ENCODE data around the gene PTPN3.
"Not testable (repeated sequence)": the region's sequence is repeated elsewhere in the genome, so short reads cannot be mapped to it uniquely, and the experiment has no call there.

The PTPN3 gene, protein sequence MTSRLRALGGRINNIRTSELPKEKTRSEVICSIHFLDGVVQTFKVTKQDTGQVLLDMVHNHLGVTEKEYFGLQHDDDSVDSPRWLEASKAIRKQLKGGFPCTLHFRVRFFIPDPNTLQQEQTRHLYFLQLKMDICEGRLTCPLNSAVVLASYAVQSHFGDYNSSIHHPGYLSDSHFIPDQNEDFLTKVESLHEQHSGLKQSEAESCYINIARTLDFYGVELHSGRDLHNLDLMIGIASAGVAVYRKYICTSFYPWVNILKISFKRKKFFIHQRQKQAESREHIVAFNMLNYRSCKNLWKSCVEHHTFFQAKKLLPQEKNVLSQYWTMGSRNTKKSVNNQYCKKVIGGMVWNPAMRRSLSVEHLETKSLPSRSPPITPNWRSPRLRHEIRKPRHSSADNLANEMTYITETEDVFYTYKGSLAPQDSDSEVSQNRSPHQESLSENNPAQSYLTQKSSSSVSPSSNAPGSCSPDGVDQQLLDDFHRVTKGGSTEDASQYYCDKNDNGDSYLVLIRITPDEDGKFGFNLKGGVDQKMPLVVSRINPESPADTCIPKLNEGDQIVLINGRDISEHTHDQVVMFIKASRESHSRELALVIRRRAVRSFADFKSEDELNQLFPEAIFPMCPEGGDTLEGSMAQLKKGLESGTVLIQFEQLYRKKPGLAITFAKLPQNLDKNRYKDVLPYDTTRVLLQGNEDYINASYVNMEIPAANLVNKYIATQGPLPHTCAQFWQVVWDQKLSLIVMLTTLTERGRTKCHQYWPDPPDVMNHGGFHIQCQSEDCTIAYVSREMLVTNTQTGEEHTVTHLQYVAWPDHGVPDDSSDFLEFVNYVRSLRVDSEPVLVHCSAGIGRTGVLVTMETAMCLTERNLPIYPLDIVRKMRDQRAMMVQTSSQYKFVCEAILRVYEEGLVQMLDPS

DNA sequence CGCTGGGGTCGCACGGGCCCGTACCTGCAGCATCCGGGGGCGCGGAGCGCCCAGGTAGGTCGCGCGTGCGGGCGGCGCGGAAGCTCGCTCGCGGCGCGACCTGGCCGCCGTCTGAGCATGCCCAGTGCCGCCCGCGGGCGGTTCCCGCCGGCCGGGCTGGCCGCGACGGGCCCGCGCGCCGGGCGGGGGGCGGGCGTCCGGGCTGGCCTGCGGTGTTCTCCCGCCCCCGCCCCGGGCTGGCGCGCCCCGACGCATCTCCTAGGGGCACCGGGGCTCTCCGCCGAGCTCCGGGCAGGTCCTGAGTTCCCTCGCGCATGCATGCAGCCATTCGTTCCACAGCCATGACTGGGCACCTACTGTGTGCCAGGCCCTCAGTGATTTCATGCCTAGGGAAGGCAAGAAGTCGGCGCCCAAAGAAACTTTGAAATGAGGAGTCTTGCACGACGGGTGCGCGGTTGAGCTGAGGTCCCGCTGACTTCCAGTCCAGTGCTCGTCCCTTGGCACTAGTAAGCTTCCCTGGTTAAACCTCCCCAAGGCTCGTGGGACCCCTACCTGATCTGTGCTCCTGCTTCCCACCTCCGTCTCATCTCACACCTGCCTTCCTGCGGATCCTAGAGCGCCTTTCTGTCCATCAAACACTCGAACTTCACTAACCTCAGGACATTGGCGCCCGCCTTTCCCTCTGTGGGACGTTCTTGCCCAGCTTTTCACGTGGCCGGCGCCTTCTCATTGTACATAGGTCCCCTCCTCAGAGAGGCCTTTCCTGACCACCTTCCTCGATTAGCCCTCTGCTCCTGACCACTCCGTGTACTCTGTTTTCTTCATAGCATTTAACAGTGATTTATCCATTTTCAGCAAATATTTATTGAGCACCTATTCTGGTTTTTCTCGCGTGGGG is at the start of gene PTPN3:
Gene PTPN3, minus strand, starts transcription at position 113 of the 898 bp plus-strand sequence. CDS start 34,873 bp downstream, outside the sequence.
- FAIRE-seq (no peak), DNase-seq (ENCODE audit: extremely low spot score, insufficient read length, low read depth) (no peak)

DNA sequence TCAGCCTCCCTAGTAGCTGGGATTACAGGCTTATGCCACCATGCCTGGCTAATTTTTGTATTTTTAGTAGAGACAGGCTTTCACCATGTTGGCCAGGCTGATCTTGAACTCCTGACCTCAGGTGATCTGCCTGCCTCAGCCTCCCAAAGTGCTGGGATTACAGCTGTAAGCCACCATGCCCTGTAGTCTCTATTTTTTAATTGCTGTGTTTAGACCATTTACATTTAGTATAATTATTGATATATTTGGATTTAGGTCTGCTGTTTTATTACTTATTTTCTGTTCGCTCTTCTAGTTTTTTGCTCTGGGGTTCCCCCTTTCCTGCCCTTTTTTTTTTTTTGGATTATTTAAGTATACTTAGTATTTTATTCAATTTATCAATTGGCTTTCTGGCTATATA is 46.8 kb upstream of the PTPN3 start:
- not testable (repeated sequence) for DNase-seq (ENCODE audit: extremely low spot score, insufficient read length, low read depth); FAIRE-seq

DNA sequence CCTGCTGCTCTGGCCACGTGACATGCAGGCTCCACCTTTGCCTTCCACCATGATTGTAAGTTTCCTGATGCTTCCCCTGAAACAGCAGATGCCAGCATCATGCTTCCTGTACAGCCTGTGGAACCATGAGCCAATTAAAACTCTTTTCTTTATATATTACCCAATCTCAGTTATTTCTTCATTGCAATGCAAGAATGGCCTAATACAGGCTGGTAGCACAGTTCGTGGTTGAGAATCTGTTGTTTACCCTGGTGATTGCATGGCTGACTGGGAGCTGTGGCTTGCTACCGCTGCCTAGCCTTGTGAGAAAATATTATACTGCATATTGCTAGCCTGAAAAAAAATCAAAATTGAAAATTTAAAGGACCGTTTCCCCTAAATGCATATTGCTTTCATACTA is 44.8 kb upstream of the PTPN3 start:
- no peak for DNase-seq (ENCODE audit: extremely low spot score, insufficient read length, low read depth)
- no peak for FAIRE-seq

DNA sequence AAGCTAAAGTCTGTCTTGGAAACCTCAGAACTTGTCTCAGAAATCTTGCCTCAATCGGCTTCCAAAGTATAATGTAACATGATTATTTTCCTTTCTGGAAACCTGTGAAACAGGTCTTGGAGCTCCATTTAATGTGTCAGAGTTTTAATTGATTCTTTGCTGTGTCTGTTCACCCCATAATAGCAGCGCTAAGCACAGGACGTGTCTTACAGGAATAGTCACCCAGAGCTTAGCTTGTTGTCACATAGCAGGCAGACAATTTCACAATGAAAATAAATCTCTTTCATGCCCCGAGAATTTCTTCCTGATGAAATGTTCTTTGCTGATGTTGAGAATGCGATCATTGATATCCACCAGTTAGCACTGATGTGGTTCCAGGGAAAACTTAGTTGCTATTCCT is 40.2 kb upstream of the PTPN3 start:
- no peak for DNase-seq (ENCODE audit: extremely low spot score, insufficient read length, low read depth)
- no peak for FAIRE-seq

DNA sequence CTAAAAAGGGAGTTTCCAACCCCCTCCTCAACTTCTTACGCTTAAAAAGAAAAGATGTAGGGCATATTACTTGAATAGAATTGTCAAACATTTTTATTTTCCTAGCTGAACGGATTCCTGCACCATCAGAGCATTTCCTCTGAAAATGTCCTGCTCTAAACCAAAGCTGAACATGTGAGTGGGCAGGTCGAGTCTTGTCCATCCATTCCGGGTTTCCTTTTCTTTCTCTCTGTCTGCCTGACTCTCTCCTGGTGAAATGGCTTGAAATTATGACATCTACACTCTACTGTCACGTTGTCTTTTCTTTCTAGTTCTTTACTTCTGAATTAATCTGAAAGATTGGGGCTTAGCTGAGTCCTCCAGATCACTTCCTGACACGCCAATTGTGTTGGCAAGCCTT is 39.2 kb upstream of the PTPN3 start:
- no peak for FAIRE-seq

DNA sequence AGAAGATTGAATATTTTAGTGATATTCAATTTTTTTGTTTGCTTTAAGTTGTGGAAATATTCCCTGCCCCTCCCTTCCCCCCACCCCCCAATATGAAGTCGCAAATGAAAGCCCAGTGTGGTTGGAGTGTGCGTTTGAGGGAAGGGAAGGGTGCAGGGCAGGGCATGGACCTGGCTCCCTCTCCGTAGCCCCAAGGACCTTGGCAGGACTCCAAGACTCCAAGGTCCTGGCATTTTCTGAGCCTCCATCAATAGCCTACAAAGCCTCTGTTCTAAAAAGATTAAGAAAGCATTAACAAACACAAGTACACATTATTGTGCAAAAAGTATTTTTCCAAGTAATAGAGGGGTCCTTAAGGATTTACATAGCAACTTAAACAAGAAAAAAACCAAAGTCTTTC is 38.8 kb upstream of the PTPN3 start:
- FAIRE-seq (no peak), DNase-seq (ENCODE audit: extremely low spot score, insufficient read length, low read depth) (no peak)

More for the DNA sequence above, 39.2 kb upstream of the PTPN3 start:
- no peak for DNase-seq (ENCODE audit: extremely low spot score, insufficient read length, low read depth)

DNA sequence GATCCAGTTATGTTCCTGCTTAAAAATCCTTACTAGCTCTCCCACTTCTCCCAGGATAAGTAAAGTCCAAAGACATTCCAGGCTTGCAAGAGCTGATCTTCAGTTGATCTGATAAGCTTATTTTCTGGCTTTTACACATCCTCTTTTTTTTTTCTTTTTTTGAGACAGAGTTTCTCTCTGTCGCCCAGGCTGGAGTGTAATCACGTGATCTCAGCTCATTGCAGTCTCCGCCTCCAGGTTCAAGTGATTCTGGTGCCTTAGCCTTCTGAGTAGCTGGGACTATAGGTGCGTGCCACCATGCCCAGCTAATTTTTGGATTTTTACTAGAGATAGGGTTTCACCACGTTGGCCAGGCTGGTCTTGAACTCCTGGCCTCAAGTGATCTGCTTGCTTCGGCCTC is 37.3 kb upstream of the PTPN3 start:
- DNase-seq (ENCODE audit: extremely low spot score, insufficient read length, low read depth) = no peak
- no peak for FAIRE-seq

DNA sequence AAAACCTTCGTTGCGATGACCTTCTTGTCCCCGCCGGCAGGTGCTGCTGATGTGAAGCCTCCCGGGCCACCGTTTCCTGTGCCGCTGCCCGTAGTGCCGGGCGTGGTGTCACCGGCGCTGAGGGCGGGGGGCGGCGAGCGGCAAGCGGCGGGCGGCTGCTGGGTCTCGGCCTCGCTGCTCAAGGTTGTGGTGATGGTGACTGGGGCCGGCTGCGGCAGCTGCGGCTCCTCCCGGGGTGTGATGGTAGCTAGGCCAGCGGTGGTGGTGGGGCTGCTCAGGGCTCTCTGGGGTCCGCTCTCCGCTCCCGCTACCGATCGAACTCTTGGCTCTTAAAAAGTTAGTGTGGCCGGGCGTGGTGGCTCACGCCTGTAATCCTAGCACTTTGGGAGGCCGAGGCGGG is 36.0 kb upstream of the PTPN3 start:
- FAIRE-seq (no peak), DNase-seq (ENCODE audit: extremely low spot score, insufficient read length, low read depth) (no peak)

DNA sequence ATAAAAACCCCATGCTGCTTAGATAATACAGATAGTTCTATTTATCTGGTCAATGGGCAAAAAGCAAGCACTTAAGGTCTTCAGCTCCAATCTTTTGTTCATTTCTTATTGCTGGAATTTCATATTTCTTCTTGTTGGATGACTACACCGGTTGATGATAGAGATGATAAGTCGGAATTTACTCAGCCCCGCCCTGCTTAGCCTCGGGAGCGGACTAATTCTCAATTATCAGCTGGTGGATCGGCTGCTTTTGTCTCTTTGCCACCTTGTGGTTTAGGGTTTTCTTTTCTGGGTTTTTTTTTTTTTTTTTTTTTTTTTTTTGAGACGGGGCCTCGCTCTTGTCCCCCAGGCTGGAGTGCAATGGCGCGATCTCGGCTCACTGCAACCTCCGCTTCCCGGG is 34.5 kb upstream of the PTPN3 start:
- not testable (repeated sequence) for FAIRE-seq; DNase-seq (ENCODE audit: extremely low spot score, insufficient read length, low read depth)

DNA sequence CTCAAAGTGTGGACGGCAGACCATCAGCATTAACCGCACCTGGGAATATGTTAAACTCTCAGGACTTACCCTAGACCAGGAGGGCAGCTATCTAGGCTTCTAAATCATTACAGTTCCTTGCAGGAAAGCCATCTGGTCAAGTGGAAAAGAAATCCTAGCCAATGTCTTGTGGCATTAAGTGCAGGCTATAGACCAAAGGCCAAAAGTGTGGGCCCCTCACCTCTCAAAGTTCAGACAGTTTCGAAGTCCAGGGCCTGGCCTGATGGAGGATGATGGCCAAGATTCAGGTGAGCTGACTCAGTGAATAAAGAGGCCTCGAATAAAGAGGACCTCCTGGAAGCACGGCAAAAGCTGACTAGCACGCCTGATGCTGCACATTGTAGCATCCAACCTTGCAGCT is 24.0 kb upstream of the PTPN3 start:
- DNase-seq (ENCODE audit: extremely low spot score, insufficient read length, low read depth) (no peak), FAIRE-seq (no peak)

DNA sequence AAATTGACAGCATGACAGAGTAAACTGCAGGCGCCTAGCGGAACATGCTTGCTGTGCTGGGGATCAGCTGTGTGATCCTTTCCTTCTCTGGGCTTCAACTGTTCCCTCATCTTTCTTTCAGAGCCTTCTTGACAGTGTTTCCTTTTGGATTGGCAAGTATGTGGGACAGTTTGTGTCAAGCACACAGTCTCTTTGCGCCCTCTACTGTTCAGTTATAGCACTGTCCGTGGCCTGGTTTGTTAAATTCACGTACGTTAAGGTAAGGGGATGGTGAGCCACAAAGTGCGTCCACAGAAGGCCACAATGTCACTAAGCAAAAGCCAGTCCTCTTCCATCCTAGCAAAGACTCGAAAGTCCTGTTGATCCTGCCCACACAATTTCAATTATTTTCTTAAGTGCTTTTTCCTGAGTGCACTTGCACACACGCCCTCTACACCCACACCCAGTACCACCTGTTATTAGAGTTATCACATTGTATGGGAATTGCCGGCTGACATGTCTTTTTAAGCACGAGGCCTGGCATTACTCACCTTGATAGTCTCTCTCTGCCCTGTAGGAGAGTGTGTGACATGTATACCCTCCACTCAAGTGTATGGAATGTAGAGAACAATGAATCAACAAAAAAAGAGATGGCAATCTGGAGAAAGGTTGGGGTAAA is 22.5 kb upstream of the PTPN3 start:
- peak; percentile 51 for DNase-seq (ENCODE audit: extremely low spot score, insufficient read length, low read depth)
- peak; percentile 96 for FAIRE-seq

DNA sequence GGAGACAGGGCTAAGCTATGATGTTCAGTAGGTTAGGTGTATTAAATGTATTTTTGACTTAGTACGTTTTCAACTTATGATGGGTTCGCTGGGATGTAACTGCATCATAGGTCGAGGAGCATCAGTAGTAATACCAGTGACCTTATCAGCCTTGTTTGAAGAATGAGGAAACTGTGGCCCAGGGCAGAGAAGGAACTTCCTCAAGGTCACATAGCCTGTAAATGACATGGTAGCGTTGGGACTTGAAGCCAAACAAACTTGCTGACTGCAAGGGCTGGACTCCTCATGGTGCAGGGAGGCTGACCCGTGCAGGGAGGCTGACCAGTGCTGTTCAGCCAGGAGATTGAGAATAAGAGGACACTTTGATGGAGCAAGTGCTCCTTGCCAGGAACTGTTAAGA is 21.3 kb upstream of the PTPN3 start:
- no peak for FAIRE-seq
- no peak for DNase-seq (ENCODE audit: extremely low spot score, insufficient read length, low read depth)

DNA sequence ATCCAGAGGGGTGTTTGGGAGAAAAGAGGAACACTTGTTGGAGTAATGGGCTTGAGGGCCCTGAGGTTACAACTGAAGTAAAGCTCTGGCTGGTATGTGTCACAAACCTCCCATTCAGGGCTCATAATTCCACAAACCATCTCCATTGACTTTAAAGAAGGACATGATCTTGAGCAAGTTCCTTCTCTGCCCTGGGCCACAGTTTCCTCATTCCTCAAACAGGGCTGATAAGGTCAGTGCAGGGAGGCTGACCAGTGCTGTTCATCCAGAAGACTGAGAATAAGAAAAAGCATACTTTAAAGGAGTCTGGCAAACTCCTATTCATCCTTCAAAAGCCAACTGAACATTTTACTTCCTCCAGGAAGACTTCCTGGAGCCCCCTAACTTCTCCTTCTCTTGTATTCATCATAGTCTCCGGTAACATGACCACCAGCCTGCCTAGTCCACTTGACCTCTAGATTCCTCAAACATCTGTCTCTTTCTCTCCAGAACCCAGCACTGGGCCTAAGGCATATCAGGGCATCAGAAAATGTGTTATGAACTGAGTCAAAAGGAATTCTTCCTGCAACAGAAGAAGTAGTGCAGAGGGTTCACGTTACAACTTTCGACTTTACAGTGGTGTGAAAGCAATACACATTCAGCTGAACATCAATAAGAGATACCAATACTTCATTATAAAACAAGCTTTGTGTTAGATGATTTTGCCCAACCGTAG is 20.7 kb upstream of the PTPN3 start:
- no peak for FAIRE-seq
- DNase-seq (ENCODE audit: extremely low spot score, insufficient read length, low read depth) = no peak

DNA sequence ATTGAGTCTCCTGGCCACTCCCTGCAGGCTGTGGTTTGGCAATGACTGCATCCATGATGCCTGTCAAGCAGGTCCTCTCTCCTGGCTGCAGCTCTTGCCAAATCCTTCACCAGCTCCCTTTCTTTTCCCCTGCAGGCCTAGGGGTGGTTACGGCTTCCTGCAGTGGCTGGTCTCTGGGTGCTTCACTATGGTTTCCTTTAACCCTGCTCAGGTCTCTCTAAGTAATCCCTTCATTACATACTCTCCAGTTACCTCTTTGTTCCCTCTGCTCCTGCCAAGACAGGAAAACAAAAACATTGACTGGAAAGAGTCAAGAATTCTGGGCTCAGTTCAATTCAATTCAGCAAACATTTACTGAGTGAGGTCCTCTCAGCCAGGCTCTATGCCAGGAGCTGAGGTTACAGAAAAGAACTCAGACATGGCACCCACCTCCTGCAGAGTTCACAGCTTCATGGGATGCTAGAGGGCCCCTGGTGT is 19.8 kb upstream of the PTPN3 start:
- FAIRE-seq (no peak), DNase-seq (ENCODE audit: extremely low spot score, insufficient read length, low read depth) (no peak)

DNA sequence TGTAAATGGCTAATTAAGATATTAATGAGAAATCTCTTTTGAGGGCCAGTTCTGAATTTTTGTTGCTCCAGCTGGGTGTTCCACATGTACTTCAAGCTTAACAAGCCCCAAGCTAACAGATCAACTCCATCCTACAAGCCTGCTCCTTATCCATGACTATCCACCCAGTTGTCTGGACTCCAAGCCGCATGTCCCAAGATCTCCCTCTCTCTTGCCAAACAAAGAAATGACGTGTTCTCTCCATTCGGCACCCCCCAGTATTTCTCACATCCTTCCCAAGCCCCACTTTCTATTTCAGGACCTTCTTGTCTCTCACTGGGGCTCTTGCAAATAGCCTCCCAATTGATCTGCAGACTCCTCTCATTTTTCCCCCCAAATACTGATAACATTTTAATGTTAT is 15.8 kb upstream of the PTPN3 start:
- DNase-seq (ENCODE audit: extremely low spot score, insufficient read length, low read depth) (no peak), FAIRE-seq (no peak)

DNA sequence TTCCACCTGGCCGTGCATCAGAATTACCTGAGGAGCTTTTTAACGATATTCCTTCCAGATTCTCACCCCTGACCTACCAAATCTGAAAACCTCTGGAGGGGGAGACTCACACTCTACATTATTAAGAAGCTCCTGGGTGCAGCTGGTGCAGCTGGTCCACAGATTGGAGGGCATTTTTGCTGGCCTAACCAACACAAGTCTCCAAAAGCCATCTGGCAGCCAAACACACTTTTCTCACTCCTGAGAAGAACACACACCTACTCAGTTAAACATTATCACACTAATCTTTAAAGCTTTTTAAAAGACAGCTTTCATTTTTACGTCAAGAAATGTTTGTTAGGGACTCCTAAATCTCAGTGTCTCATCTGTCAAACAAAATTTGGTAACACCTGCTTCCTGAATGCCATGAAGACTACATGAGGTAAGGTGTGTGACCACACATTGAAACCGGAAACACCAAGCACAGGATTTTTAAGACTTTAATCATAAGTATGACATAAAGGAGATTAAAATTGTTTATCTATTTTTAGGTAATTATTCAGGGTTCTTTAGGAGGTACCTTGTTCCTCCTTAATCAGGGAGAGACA is 14.2 kb upstream of the PTPN3 start:
- FAIRE-seq (peak; percentile 26), DNase-seq (ENCODE audit: extremely low spot score, insufficient read length, low read depth) (no peak)

DNA sequence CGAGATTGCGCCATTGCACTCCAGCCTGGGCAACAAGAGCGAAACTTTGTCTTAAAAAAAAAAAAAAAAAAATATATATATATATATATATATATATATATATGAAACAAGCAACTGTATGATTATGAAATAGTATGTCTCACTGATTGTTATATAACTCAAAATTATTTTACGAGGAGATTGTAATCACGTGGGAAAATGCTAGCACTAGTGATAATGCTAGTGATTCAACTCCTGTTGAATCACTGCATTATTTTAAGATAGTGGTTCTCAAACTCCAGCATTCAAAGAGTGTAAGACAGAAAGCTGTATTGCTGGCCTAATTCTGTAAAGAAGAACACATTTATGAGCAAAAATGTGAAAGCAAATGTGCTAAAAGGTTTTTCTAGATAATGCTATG is 12.4 kb upstream of the PTPN3 start:
- no peak for DNase-seq (ENCODE audit: extremely low spot score, insufficient read length, low read depth)
- no peak for FAIRE-seq

DNA sequence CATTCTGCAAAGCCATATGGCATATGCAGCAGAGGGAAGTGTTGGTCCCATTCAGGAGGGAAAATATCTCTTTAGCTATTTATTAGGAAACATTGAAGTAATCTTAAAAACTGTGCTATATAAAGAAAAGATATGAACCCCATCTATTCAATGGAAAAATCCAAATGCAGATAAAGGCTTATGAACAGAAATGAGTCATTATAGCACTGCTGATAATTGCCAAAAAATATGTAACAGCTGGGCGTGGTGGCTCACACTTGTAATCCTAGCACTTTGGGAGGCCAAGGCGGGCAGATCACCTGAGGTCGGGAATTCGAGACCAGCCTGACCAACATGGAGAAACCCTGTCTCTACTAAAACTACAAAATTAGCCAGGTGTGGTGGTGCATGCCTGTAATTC is 11.9 kb upstream of the PTPN3 start:
- not testable (repeated sequence) for DNase-seq (ENCODE audit: extremely low spot score, insufficient read length, low read depth); FAIRE-seq
